Measurements from ENCODE around the gene KLHL21.

Gene KLHL21

DNA sequence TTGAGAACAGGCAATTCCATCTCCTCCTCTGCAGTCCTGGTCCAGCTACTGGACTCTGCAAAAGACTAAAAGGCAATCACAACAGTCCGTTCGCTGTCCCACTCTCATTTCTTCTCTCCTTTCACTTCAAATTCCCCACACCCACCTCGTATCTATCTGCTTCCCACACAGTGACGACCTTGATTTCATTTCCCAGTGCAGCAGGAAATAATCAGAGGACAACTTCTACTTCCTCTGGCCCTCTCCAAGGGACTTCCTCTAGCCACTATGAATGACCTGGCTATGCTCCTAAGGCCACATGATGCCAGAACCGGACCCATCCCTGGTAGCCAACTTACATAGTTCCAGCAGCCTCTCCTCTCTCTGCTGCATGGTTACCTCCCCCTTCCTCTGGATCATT, 56.3 kb downstream of the KLHL21 start:
- no peak for DNase-seq

DNA sequence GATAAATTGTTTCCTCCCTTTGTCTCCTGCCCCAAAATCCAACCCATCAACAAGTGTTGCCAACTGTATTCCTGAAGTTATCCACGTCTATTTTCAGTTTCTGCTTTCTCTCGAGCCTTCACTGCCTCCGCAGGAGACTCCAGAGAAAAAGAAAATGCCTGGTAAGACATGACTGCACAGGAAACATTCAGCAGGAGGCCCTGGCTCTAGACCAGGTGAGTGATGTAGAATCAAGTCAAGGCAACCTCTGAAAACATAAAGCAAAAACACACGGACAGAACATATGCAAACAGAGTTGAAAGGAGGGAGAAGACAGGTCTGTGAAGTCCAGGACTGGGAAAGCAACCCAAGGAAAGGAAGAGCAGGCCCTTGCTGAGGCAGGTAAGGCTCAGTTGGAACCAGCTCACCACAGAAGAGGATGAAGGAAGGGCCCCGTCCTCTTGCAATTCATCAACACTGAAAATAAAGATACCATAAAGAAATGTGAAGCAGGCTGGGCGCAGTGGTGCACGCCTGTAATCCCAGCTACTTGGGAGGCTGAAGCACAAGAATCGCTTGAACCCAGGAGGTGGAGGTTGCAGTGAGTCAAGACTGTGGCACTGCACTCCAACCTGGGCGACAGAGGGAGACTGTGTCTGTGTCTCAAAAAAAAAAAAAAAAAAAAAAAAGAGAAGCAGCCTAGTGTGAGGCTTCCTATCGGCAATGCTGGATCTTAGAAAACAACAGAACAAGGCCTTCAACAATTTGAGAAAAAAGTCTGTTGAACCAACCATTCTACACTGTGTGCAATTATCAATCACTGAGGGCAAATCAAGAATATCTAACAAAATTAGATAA, 57.2 kb downstream of the KLHL21 start:
- no peak for DNase-seq

DNA sequence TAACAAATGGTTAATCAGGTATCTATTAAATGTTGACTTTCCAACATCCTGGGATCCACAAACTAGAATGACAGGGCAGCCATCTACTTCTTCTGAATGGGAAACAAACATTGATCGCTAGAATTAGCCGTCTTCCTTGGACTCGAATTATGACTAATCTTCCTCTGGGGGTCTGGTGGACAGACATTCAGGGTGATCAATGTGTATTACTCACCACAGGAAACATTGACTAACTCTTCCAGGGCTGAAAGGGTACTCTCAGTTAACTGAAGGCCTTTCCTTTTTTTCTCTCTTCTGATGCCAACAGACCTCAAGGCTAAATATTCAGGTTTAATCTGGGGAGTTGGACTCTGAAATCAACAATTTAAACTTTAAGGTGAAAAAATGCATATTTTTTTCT, 57.8 kb downstream of the KLHL21 start:
- no peak for DNase-seq

Measured in NK-92 treated with Interleukin-12 subunit alpha and Interleukin-12 subunit beta, amount 100 ng/mL, for 24 hours (cell line).